NCI-H2107 treated with DMSO at 0.1 percent for 48 hours (cell line): ENCODE results near the gene LRRC25.
"Not testable (repeated sequence)": the region's sequence is repeated elsewhere in the genome, so short reads cannot be mapped to it uniquely, and the experiment has no call there.

ENCODE experiments used
- DNase-seq: peaks from one replicate; lab custom pipeline; 2025; ENCODE audit not compliant: unreplicated experiment; lab: John Stamatoyannopoulos, UW

LRRC25 gene

GRCh38 chr19:18380843-18381242, 16.6 kb downstream of the LRRC25 start:
- DNase-seq, result no peak

- DNase-seq, result peak; percentile 43
Observed at GRCh38 chr19:18379803-18380747, 17.3 kb downstream of the LRRC25 start.

- peak; percentile 23 for DNase-seq
Observed at GRCh38 chr19:18377026-18377425, 20.4 kb downstream of the LRRC25 start.

- DNase-seq, result no peak
Observed at GRCh38 chr19:18373892-18374629, 23.4 kb downstream of the LRRC25 start.

DNA sequence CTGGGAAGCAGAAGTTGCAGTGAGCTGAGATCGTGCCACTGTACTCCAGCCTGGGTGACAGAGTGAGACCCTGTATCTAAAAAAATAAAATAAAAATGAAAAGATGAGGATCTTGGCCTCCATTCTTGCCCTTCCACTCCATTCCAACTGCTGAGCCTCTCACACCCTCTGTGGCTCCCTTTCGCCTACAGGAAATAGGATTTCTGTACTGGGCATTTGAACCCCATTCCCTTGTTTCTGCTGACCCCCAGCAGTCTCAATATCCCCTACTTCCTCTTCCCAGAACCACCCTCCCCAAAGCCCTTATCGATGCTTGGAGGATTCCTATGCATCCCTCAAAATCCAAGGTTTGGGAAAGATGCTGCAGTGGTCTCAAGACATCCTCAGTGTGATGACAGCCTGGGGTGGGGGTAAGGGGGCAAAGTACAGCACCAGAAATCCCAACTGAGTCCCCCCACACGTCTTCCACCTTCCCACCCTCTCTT, 24.0 kb downstream of the LRRC25 start:
- DNase-seq, result no peak

- no peak for DNase-seq
Observed at GRCh38 chr19:18368504-18369222, 28.8 kb downstream of the LRRC25 start.

- DNase-seq, result no peak
Observed at GRCh38 chr19:18366021-18366435, 31.4 kb downstream of the LRRC25 start.

- peak; percentile 29 for DNase-seq
Observed at GRCh38 chr19:18364826-18365528, 32.4 kb downstream of the LRRC25 start.

- DNase-seq, result not testable (repeated sequence)
Observed at GRCh38 chr19:18364277-18364825, 33.1 kb downstream of the LRRC25 start.

DNA sequence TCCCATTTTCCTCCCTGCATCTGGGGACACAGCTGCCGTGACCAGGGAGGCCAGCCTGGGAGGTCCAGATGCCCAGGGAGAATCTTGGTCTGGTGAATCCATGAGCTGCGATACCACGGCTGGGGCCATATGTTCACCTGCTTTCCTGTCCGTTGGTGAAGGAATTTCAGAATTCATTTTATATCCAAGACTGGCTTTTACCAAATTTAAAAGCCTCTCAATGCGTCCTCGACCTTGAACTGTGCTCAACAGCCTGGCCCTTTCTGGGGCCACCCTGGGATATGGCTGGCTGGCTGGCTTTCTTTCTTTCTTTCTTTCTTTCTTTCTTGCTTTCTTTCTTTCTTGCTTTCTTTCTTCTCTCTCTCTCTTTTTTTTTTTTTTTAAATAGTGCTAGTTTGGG, 33.6 kb downstream of the LRRC25 start:
- DNase-seq, result no peak

DNA sequence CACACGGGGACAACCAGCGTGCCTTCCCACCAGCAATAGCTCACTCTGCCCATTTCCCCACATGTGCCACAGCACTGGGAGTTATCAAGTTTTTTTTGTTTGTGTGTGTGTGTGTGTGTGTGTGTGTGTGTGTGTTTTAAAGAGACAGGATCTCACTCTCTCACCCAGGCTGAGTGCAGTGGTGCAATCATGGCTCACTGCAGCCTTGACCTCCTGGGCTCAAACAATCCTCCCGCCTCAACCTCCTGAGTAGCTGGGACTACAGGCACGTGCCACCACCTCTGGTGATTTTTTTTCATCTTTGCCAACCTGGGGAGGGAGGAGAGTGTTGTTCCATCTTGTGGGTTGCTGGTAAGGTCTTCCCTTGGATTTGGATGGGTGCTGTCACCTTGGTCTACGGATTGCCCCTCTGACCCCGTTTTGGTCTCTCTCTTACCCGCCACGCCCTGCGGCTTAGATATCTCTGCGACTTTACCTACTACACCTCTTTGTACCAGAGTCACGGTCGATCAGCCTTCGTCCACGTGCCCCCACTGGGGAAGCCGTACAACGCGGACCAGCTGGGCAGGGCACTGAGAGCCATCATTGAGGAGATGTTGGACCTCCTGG, 34.4 kb downstream of the LRRC25 start:
- no peak for DNase-seq

DNA sequence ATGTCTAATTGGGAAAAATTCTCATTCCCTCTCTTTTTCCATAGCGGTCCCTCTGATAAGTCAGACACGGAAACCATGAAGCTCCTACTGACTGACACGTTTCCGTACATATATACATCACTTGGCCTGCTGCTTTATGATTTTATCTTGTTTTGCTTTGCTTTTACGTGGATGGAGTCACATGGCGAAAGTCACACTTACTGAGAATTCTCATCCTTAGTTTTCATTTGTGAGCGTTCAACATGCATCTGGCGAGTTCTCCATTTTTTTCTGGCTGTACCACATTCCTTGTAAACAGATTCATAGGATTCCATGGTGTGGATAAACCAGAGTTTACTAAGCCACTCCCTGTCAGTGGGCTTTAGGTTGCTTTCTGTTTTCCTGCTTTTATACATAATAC, 35.8 kb downstream of the LRRC25 start:
- no peak for DNase-seq

GRCh38 chr19:18357041-18357440, 40.4 kb downstream of the LRRC25 start:
- no peak for DNase-seq

GRCh38 chr19:18354743-18355142, 42.7 kb downstream of the LRRC25 start:
- DNase-seq, result not testable (repeated sequence)

DNA sequence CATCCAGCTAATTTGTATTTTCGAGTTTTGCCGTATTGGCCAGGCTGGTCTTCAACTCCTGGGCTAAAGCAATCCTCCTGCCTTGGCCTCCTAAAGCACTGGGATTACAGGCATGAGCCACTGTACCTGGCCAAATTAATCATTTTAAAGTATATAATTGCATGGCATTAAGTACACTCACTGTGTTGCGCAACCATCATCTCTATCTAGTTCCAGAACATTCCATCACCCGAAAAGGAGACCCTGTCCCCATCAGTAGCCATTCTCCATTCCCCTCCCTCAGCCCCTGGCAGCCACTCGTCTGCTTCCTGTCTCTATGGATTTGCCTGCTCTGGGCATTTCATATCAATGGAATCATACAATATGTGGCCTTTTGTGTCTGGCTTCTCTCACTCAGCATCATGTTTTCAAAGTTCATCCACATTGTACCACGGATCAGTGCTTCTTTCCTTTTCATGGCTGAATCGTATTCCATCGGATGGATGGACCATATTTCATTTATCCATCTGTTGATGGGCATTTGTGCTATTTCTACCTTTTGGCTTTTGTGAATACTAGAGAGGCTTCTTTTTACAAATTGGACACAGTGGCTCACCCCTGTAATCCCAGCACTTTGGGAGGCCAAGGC, 43.9 kb downstream of the LRRC25 start:
- DNase-seq, result no peak

- no peak for DNase-seq
Observed at GRCh38 chr19:18351544-18351943, 45.9 kb downstream of the LRRC25 start.

- DNase-seq, result no peak
Observed at GRCh38 chr19:18350490-18350889, 46.9 kb downstream of the LRRC25 start.

GRCh38 chr19:18349524-18350128, 47.8 kb downstream of the LRRC25 start:
- DNase-seq, result no peak

DNA sequence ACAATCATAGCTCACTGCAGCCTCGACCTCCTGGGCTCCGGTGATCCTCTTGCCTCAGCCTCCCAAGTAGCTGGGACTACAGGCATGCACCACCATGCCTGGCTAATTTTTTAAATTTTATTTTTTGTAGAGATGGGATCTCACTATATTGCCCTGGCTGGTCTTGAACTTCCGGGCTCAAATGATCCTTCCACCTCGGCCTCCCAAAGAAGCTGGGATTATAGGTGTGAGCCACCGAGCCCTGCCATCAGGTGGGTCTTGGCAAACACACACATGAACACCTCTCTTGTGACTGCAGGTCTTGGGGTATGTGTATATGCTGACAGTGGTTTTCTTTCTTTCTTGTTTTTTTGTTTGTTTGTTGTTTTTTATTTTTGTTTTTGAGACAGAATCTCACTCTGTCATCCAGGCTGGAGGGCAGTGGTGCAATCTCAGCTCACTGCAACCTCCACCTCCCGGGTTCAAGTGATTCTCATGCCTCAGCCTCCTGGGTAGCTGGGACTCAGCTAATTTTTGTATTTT, 48.5 kb downstream of the LRRC25 start:
- not testable (repeated sequence) for DNase-seq
